Liver (tissue), 9 donors: ENCODE data around the gene SLC28A3. TPM values are rescaled to one million over a fixed set of nuclear protein-coding genes. Genes with fewer than 3 reads are reported as not detected.

Experiments
- DNase-seq: peaks from one replicate; pipeline ENCODE4 v3.0.0-alpha.2; 2017; ENCODE audit warnings: low spot score
- H3K27ac ChIP-seq, 2 donors: one replicate each; pipeline ENCODE4 v1.7.0; 2013; ENCODE audit warnings: inconsistent platforms in 2 of 2, low read length in 2 of 2, control low read depth in 1 of 2, low read depth in 1 of 2, mild to moderate bottlenecking in 1 of 2
- H3K27me3 ChIP-seq, 4 donors: one replicate each; pipeline versions ENCODE4 v1.6.1 to v1.7.0; 2013; ENCODE audit warnings: low read length in 3 of 4, inconsistent platforms in 1 of 4, mild to moderate bottlenecking in 1 of 4, moderate library complexity in 1 of 4; ENCODE audit not compliant: control insufficient read depth in 4 of 4, insufficient read depth in 4 of 4
- H3K36me3 ChIP-seq, 4 donors: one replicate each; pipeline versions ENCODE4 v1.6.1 to v1.7.0; 2013; ENCODE audit warnings: low read length in 3 of 4, mild to moderate bottlenecking in 3 of 4, low read depth in 1 of 4, moderate library complexity in 1 of 4; ENCODE audit not compliant: control insufficient read depth in 4 of 4, insufficient read depth in 3 of 4
- H3K4me1 ChIP-seq, 4 donors: one replicate each; pipeline versions ENCODE4 v1.6.1 to v1.7.0; 2013; ENCODE audit warnings: low read length in 3 of 4, mild to moderate bottlenecking in 3 of 4, moderate library complexity in 1 of 4; ENCODE audit not compliant: control insufficient read depth in 4 of 4, insufficient read depth in 4 of 4
- H3K4me3 ChIP-seq, 3 donors: one replicate each; pipeline versions ENCODE4 v1.6.1 to v1.7.0; 2013; ENCODE audit warnings: low read length in 3 of 3, control low read depth in 1 of 3, low read depth in 1 of 3, mild to moderate bottlenecking in 1 of 3
- H3K9ac ChIP-seq, 2 donors: one replicate each; pipeline ENCODE4 v1.7.0; 2013; ENCODE audit warnings: low read length in 2 of 2, mild to moderate bottlenecking in 2 of 2, moderate library complexity in 2 of 2, control low read depth in 1 of 2, low read depth in 1 of 2
- H3K9me3 ChIP-seq, 4 donors: one replicate each; pipeline versions ENCODE4 v1.6.1 to v1.7.0; 2013; ENCODE audit warnings: low read length in 3 of 4; ENCODE audit not compliant: control insufficient read depth in 4 of 4
- CTCF ChIP-seq: fragments of 150-350 bp; IDR thresholded peaks from 2 replicates; pipeline ENCODE4 v1.5.1; 2017; ENCODE audit warnings: improper control_type of control experiment, low read depth, low read length; ENCODE audit not compliant: missing input control
- EGR1 ChIP-seq, 2 donors: IDR thresholded peaks; 2 replicates each; pipeline ENCODE4 v1.6.1; 2016 to 2018; ENCODE audit warnings: antibody characterized with exemption in 2 of 2, low read depth in 2 of 2
- FOXA1 ChIP-seq: IDR thresholded peaks from 2 replicates; pipeline ENCODE4 v1.6.1; 2016; ENCODE audit warnings: antibody characterized with exemption
- FOXA2 ChIP-seq: IDR thresholded peaks from 2 replicates; pipeline ENCODE4 v1.6.1; 2016; ENCODE audit warnings: antibody characterized with exemption
- GABPA ChIP-seq, 2 donors: IDR thresholded peaks in 1 of 2; conservative IDR thresholded peaks in 1 of 2; 2 replicates each; pipeline ENCODE4 v1.6.1; 2016; ENCODE audit warnings: antibody characterized with exemption in 2 of 2, mild to moderate bottlenecking in 1 of 2, moderate library complexity in 1 of 2
- HNF4A ChIP-seq, 2 donors: conservative IDR thresholded peaks; 2 replicates each; pipeline ENCODE4 v1.6.1; 2016; ENCODE audit warnings: antibody characterized with exemption in 2 of 2, mild to moderate bottlenecking in 2 of 2
- HNF4G ChIP-seq: IDR thresholded peaks from 2 replicates; pipeline ENCODE4 v1.6.1; 2016; ENCODE audit warnings: antibody characterized with exemption
- JUND ChIP-seq, 2 donors: IDR thresholded peaks; 2 replicates each; pipeline ENCODE4 v1.6.1; 2016; ENCODE audit warnings: antibody characterized with exemption in 2 of 2
- MAX ChIP-seq: IDR thresholded peaks from 2 replicates; pipeline ENCODE4 v1.6.1; 2016; ENCODE audit warnings: antibody characterized with exemption
- NR2F2 ChIP-seq: IDR thresholded peaks from 2 replicates; pipeline ENCODE4 v1.6.1; 2016; ENCODE audit warnings: antibody characterized with exemption
- RAD21 ChIP-seq, 2 donors: IDR thresholded peaks; 2 replicates each; pipeline ENCODE4 v1.6.1; 2016; ENCODE audit warnings: antibody characterized with exemption in 2 of 2, mild to moderate bottlenecking in 2 of 2
- RXRA ChIP-seq, 2 donors: IDR thresholded peaks; 2 replicates each; pipeline ENCODE4 v1.6.1; 2017 to 2018; ENCODE audit warnings: antibody characterized with exemption in 2 of 2, mild to moderate bottlenecking in 1 of 2
- SP1 ChIP-seq: IDR thresholded peaks from 2 replicates; pipeline ENCODE4 v1.6.1; 2018; ENCODE audit warnings: antibody characterized with exemption, mild to moderate bottlenecking
- TAF1 ChIP-seq: conservative IDR thresholded peaks from 2 replicates; pipeline ENCODE4 v1.6.1; 2016; ENCODE audit warnings: antibody characterized with exemption, mild to moderate bottlenecking
- YY1 ChIP-seq: IDR thresholded peaks from 2 replicates; pipeline ENCODE4 v1.6.1; 2016; ENCODE audit warnings: antibody characterized with exemption, mild to moderate bottlenecking
- ZBTB33 ChIP-seq: IDR thresholded peaks from 2 replicates; pipeline ENCODE4 v1.6.1; 2016; ENCODE audit warnings: antibody characterized with exemption
- WGBS: extraction: QIAGEN DNeasy Blood & Tissue Kit; methylation state at CpG from one replicate; pipeline ENCODE4 v1.1.7; 2013; 5-methylcytosine and 5-hydroxymethylcytosine counted together
- polyA plus RNA-seq, 2 donors: library from polyadenylated mRNA; stranded (reverse) in 1 of 2; unstranded in 1 of 2; fragments of 200-250 nt in 1 of 2; fragments of >200 nt in 1 of 2; fragmentation: Nextera tagmentation in 1 of 2; extraction: Ambion mirVana in 1 of 2; gene quantifications; one replicate each; pipeline versions ENCODE4 v1.2.1 to v1.2.3, GENCODE V29; 2013 to 2015
- total RNA-seq, 2 donors: library from RNA; depleted of rRNA; stranded (reverse); fragments of >200 nt; gene quantifications; one replicate each; pipeline ENCODE4 v1.2.3, GENCODE V29; 2014
- TF ChIP-seq, protein P1 (sequence below): IDR thresholded peaks from 2 replicates; pipeline ENCODE4 v1.6.1; 2016; ENCODE audit warnings: antibody characterized with exemption, mild to moderate bottlenecking
- TF ChIP-seq, protein P2 (sequence below): IDR thresholded peaks from 2 replicates; pipeline ENCODE4 v1.6.1; 2016; ENCODE audit warnings: antibody characterized with exemption
- donor health status: healthy.
- donor health status: healthy.
- donor health status: healthy.
- donor health status: healthy.
- donor health status: healthy.

SLC28A3 gene
- total and polyA plus RNA-seq, 4 donors, result 0.07 to 1.3 (median 0.28) TPM

GRCh38 chr9:84322828-84323227 lies 17.7 kb downstream of the SLC28A3 start:
- Histone ChIP-seq H3K27me3 (no peaks in the 10 kb centered on the region), H3K27ac (no peak overlapping the region), H3K4me3 (no peak overlapping the region), H3K9ac (no peak overlapping the region), H3K36me3 (no peaks in the 10 kb centered on the region), H3K4me1 (no peaks in the 10 kb centered on the region), H3K9me3 (peaks cover 0 to 4% (median 0%) of the 10 kb centered on the region in 4 donors)
- DNase-seq, result no peak
- WGBS, result 97% methylated on average over 1 of the region's 1 CpG
- TF ChIP-seq HNF4A (conservative IDR thresholded peaks at IDR 0.05) (no peak), MAX (no peak), HNF4G (no peak), ZBTB33 (no peak), YY1 (no peak), FOXA2 (no peak), RXRA (IDR thresholded peaks at IDR 0.05) (no peak), SP1 (no peak), NR2F2 (no peak), FOXA1 (no peak), RAD21 (IDR thresholded peaks at IDR 0.05) (no peak), TAF1 (no peak), GABPA (IDR thresholded peaks at IDR 0.05 in 1 of 2, conservative IDR thresholded peaks at IDR 0.05 in 1 of 2) (no peak)
- TF ChIP-seq, protein P1, sequence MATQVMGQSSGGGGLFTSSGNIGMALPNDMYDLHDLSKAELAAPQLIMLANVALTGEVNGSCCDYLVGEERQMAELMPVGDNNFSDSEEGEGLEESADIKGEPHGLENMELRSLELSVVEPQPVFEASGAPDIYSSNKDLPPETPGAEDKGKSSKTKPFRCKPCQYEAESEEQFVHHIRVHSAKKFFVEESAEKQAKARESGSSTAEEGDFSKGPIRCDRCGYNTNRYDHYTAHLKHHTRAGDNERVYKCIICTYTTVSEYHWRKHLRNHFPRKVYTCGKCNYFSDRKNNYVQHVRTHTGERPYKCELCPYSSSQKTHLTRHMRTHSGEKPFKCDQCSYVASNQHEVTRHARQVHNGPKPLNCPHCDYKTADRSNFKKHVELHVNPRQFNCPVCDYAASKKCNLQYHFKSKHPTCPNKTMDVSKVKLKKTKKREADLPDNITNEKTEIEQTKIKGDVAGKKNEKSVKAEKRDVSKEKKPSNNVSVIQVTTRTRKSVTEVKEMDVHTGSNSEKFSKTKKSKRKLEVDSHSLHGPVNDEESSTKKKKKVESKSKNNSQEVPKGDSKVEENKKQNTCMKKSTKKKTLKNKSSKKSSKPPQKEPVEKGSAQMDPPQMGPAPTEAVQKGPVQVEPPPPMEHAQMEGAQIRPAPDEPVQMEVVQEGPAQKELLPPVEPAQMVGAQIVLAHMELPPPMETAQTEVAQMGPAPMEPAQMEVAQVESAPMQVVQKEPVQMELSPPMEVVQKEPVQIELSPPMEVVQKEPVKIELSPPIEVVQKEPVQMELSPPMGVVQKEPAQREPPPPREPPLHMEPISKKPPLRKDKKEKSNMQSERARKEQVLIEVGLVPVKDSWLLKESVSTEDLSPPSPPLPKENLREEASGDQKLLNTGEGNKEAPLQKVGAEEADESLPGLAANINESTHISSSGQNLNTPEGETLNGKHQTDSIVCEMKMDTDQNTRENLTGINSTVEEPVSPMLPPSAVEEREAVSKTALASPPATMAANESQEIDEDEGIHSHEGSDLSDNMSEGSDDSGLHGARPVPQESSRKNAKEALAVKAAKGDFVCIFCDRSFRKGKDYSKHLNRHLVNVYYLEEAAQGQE, result no peak
- TF ChIP-seq, protein P2, sequence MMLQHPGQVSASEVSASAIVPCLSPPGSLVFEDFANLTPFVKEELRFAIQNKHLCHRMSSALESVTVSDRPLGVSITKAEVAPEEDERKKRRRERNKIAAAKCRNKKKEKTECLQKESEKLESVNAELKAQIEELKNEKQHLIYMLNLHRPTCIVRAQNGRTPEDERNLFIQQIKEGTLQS, result no peak

GRCh38 chr9:84320231-84320630 lies 20.3 kb downstream of the SLC28A3 start:
- H3K27ac ChIP-seq, result no peak overlapping the region
- H3K36me3 ChIP-seq, result no peaks in the 10 kb centered on the region
- no peaks in the 10 kb centered on the region for H3K27me3 ChIP-seq
- H3K9me3 ChIP-seq, result no peaks in the 10 kb centered on the region
- 89% methylated on average over 1 of the region's 1 CpG for WGBS
- H3K4me1 ChIP-seq, result peaks cover 0 to 3% (median 0%) of the 10 kb centered on the region in 4 donors
- H3K9ac ChIP-seq, result no peak overlapping the region
- no peak overlapping the region for H3K4me3 ChIP-seq
- DNase-seq, result no peak
- TF ChIP-seq EGR1 (IDR thresholded peaks at IDR 0.05; ENCODE audit: low read depth in 2 of 2) (no peak), FOXA1 (no peak), GABPA (IDR thresholded peaks at IDR 0.05 in 1 of 2, conservative IDR thresholded peaks at IDR 0.05 in 1 of 2) (no peak), YY1 (no peak), TAF1 (no peak), FOXA2 (no peak), MAX (no peak), JUND (IDR thresholded peaks at IDR 0.05) (no peak), SP1 (no peak), CTCF (no peak), HNF4G (no peak)
- TF ChIP-seq, protein P2, result no peak
- TF ChIP-seq, protein P1, result no peak
